IPS-NIHi11 (cell line): ENCODE measurements around the gene DNER.
"Not testable (repeated sequence)": the region's sequence is repeated elsewhere in the genome, so short reads cannot be mapped to it uniquely, and the experiment has no call there.

ENCODE experiments used
- DNase-seq: peaks from one replicate; pipeline ENCODE4 v3.0.0; 2012; ENCODE audit warnings: mixed read lengths, low spot score

The DNER gene

DNA sequence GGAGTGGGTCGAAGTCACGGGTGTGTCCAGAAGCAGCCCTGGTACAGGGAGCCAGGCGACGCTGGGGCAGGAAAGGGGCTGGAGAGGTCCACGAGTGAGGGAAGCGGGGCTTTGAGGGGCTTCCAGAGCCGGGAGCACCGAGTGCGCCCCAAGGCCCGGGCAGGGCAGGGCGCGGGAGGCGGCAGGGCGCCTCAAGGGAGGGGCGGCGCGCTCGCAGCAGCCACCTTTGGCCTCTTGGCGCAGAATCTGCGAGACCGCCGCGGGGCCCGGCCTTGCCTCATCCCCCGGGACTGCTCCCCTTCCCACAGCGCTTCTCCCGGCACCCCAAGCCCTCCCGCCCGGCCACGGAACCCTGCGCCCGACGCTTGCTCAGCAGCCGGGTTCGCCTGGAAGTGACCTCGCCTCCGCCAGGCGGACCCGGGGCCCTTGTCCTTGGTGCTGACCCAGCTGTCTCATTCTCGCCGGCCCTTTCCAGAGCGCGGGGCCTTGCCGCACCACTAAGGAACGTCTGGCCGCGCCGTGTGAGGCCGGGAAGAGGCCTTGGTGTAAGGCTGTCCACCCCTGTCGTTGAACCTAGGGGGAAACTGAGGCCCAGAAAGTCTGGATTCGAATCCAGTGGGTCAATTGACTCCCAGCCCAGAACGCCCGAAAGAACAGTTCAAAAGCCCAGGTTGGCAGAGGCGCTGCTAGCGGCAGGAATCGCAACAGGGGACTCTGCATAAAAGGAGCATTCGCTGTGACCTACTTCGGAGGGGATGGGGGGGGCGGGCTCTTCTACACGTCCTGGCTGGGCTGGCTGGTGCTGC is 584 bp upstream of the DNER start:
- DNase-seq: peak; percentile 86

DNA sequence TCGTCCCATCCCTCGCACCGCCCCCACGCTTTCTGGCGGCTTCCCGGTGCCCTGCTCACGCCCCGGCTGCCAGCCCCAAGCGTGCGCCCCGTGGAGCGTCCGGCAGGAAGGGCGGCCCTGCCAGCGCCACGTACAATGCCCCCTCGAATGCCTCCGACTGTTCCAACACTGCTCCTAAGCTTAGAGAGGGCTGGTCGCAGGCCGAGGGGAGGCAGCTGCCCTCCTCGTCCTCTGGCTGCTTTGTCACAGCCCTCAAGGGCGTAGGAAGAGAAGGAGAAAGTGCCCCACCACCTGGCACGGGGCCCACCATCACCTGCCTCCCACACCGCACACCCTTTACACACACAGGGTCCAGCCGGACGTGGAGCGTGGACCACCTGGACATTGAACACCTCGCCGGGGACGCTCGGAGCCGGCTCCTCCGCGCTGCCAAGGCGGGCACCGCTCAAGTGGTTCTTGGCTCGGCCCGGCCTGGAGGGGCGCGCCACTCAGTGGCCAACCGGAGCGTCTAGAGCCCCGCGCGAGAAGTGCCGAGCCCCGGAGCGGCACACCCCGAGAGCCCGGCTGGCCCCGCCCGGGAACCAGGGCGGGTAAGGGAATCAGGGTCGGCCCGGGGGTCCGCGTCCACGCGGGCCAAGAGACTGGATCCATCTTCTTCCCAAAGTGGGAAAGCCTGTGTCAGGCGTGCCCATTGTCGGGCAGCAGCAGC is 830 bp downstream of the DNER start:
- peak; percentile 73 for DNase-seq

DNA sequence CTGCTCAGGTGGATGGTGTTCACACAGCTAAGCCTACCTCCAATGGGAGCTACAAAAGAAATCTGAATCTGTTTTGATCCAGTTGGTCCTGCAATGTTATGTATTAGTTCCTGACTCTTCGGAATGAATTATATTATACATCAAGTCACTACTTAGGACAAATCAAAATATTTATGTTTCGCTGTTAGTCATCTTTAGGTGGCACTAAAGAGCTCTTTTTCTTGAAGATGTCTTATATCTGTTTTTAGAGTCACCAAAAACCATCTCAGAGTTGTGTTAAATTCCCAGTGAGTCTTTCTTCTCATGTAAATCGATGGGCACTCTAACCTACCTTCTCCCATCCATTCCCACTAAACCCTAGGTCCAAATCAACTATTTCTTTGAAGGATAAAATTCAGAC is 2.2 kb downstream of the DNER start:
- no peak for DNase-seq

DNA sequence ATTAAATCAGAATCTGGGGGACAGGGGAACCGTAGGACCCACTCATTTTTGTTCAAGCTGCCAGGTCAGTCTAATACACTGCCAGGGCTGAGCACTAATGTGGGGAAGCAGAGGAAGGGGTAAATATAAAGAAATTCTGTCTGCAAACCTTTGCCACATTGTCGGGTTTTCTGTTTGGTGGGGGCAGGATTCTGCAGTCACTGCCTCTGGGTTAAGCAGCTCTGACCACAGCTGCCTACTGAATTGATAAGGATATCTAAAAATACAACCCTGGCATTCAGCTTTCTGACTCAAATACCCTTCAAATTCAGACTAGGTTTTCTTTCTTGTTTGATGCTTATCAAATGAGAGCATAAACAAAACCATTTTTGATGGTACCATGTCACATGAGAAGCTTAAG is 6.0 kb downstream of the DNER start:
- no peak for DNase-seq

DNA sequence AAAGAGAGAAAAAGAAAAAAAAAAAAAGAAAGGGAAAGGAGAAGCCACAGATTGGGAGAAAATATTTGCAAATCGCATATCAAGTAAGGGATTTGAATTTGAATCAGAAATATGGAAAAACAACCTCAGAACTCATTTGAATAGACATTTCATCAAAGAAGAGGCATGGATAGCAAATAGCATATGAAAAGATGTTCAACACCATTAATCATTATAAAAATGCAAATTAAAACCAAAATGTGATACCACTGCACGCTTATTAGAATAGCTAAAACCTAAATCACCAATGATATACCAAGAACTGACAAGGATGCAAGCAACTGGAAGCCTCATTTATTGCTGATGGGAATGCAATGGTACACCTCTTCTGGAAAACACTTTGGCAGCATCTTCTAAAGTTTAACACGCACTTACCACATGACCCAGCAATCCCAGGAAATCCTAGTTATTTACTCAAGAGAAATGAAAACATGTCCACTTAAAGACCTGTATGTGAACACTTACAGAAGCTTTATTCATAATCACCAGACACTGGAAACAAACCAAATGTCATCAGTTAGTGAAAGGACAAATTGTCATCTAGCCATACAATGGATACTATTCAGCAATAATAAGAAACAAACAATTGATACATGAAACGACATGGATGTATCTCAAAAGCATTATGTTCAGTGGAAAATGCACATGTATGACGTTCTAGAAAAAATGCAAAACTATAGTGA is 10.3 kb downstream of the DNER start:
- no peak for DNase-seq

DNA sequence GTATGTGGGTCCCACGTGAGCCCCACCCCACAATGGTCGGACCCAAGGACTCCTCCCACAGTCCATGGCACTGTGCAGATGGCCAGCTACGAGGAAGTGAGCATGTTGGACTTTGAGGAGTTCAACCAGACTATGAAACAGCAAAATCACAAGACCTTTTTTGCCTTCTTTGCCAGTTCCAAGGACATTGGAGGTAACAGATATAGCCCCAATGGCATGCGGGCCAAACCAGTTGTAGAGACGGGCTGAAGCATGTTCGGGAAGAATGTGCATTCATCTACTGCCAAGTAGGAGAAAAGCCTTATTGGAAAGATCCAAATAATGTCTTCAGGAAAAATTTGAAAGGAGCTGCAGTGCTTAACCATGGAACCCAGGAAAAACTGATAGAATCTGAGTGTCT is 12.6 kb downstream of the DNER start:
- no peak for DNase-seq

DNA sequence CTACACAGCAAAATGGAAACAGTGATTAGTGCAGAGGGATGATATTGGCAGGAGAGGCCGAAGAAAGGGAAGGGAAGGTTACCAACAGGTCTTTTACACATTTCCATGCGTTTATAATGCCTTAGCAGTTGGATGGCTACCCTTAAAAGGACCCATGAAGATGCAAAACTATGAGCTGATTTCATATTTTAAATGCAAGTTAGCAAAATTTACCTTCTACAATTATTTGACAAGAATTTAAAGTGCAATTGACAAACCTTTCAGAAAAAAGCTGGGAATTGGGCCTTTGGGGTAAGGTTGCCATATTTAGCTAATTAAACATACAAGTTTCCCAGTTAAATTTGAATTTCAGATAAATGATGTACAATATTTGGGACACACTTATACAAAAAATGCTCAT is 13.3 kb downstream of the DNER start:
- DNase-seq: no peak

DNA sequence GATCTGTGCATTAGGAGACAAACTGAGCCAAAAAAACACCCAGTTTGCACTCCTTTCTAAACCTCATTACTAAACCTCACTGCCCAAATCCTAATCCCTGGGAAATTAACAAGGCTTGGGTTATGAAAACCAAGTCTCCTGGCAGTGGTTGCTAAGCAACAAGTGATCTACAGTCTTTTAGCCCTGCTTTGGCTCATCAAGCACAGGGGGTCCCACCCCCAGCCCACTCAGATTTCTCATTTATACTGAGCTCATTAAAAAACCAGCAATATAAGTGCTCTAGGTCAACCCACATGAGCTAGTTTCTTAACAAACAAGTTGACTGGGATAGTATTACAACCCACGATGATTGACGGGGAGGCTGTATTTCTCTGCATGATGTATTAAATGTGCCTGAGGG is 18.4 kb downstream of the DNER start:
- no peak for DNase-seq

DNA sequence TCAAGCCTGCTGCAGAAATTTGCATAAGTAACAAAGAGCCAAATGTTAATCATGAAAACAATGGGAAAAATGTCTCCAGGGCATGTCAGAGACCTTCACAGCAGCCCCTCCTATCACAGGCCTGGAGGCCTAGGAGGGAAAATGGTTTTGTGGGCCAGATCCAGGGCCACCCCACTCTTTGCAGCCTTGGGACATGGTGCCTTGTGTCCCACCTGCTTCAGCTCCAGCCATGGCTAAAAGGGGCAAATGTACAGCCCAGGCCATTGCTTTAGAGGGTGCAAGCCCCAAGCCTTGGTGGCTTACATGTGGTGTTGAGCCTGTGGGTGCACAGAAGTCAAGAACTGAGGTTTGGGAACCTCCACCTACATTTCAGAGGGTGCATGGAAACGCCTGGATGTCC is 20.5 kb downstream of the DNER start:
- DNase-seq: not testable (repeated sequence)

DNA sequence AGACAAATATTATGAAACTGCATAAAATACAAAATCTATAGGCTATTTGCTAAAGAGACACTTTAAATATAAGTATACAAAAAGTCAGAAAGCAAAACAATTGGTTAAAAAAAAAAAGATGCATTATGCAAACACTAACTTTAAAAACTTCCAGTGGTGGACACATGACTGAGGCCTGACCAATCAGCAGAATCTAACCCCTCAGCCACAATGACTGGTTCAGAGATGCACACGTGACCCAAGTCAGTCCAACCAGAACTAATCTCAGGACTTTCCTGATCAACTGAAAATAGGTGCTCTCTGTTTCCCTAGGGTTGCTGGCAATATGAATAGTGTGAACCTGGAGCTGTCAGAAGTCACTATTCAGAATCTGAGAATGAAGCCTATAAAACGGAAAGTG is 22.7 kb downstream of the DNER start:
- no peak for DNase-seq

DNA sequence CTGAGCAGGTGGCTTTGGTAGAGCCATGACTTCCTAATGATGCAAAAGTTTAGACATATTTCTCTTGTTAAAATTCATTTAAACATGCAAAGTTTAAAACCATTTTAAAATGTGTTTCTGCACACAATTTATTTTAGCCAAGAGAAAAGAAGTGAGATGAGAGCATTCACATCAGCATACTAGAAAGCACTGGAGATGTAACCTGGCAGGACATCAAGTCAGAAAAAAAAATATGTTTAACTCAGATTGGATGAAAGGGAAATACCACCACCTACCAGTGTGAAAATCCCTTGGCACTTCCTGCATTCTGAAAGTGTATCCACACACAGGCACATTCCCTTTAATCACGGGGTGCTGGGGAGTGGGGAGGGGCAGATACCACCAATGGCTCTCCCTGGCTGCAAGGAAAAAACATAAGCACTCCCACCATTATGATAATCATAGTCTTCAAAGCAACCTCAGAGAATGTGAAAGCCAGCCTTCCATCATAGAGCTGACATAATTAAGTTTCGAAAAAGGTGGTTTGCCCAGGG is 25.0 kb downstream of the DNER start:
- no peak for DNase-seq

DNA sequence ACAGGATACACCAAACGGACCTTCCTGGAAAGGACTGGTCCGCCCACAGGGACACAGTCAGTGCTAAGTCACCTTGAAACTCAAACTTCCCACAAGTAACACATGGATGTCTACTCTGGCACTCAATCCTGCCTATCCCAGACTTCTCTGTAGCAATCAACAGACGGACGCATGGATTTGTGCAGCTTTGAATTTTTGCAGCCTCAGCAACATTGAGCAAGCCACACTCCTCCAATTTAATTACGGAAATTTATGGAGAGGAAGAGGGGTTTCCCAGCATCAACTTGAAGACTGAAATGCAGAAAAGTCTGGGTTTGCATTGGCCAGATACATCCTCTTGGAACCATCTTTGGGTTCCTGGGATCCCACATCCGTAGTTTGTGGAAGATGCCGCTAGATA is 26.2 kb downstream of the DNER start:
- DNase-seq: no peak

DNA sequence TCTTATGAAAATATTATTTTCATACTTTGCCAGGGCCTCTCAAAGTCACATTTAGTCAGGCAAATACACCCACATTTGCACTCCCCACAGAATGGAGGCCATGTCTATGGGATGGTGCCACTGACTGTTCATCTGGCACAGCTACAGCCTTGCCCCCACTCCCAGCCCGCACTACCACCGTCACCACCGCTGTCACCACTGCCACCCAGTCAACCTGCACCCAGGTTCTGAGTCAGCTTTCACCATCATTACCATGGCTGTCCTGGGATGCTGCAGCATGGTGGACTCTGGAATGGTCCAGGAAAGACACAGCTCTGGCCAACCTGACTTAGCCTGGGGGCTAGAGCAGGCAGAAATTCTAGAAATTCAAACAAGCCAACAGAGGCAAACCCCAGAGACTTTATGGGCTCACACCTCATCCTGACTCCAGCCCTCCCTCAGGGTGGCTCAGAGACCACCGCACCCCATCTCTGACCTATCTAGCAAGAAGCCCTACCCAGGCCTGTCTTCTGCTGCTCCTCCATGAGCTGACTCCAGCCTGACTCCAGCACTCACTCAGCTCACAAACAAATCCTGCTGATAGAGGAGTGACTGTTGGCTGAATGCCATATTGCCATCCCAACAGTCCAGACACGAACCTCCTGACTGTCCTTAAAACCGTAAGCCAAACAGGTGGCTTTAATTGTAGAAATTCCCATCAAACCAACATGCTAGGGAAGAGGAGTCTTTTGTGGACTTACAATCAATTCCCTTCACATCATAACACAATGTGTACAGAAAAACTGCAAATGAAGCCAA is 28.0 kb downstream of the DNER start:
- DNase-seq: no peak

DNA sequence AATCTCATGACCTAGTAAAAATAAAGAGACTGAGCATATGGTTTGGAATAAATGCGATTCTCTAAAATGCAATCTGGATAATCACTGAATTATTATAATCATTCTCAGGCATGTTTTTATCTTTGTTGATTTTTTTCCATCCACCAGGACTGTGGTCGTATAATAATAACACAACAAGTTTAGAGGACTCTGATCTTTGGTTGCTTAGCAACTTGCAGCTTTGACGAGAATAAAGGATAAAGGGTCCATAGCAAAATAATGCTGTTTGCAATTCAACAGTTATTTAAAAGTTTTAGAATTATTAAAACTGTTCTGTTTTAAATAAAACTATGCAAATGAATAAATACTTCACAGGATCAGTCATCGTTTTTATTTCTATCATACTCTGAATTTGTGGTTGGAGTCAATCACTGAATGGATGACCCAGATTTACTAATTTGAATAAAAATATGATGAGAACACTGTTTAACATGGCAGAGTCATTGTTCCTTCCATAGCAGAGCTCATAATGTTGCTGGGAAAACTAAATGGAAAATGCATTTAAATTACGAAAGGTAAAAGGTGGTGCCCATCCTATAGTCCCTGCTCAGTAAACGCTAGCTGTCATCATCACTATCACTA is 29.3 kb downstream of the DNER start:
- no peak for DNase-seq

DNA sequence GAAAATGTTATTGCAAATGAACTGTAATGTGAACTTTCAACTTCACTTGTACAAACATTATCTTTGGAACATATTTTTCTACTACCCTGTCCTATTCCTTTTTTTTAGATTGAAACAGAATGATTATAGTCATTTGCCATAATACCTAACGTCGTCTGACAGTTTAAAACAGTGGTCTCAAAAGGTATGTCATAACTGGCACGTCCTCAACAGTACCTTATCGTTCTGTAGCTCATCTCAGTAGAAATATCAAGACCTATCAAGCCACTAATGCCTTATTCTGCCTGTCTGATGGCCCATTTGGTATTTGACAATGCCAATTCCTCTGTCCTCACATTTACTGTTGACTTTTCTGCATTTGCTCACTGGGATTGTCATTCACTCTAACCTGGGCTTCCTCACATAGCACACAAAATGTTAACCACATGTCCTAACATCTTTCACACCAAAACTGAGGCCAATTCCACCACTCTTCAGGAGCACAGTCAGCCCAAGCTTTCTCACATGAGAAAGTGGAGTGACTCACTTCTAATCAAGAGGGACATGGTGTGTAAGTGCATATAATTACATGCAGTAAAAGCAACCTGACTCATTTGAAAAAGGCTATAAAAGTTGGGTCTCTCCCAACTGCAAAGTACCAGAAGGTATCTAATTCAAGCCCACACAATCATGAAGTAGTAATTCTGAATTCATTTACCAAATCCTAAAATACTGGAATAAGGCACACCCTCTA is 34.8 kb downstream of the DNER start:
- no peak for DNase-seq

DNA sequence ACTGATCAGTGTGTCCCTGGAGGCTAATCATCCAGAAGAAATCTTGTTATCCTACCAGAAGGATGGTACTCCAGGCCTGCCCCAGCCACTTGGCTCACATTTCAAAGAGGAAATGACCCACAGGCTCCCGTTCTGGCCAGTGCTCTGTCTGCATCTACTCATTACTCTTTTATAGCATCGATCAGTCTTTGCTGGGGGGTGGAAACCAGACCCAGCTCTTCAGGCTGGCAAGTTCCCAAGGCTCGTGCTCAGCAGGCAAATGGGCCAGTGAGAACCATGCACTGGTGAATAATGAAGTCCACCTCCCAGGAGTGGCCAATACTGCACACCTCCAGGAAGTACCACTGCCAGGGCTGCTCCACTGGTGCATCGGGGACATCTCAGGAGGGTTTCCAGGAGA is 38.8 kb downstream of the DNER start:
- DNase-seq: no peak

DNA sequence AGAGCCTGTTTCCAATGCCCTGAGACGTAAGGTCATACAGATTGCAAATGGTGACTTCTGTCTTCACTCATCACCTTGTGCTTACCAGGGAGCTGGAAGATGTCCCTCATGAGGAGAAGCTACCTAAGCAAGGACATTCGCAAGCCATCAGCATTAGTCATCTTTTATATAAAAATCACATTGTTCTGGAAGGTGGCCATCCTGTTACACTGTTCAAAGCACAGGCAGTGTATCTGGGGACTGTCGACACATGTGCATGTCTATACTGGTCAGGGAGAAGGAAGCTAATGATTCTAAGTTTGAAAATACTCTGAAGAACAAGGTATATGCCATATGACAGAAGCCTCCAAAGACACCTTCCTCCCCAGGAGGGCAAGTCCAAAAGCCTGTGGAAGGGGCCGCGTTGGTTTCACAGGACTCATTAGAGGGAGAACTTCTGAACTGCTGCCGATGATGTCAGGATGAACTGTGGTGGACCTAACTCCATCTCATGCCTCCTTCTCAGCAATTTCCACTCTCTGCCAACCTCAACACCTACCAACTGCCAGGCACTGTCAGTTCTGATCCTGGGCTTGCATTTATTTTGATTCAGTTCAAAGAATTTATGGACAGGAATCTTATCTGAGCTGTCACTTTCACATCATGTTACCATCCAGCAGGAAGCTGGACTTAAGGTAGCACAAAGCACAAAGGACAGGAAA is 39.4 kb downstream of the DNER start:
- no peak for DNase-seq

DNA sequence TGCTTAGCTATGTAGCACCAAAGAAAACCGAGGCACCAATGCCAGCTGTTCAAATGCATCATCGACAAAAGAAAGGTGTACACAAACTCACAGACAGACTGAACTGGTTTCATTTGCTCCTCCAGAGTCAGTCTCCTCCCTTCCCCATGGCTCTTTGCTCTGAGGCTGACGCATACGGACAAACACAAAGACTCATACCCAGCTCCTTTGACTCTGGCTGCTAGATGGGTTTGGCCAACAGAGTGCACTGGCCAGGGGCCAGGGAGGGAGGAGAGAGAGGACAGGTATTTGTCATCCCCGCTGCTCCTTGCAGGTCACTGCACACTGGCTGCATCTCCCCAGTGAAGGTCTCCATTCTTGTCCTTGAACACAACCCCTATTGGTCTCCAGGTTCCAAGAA is 40.7 kb downstream of the DNER start:
- no peak for DNase-seq

DNA sequence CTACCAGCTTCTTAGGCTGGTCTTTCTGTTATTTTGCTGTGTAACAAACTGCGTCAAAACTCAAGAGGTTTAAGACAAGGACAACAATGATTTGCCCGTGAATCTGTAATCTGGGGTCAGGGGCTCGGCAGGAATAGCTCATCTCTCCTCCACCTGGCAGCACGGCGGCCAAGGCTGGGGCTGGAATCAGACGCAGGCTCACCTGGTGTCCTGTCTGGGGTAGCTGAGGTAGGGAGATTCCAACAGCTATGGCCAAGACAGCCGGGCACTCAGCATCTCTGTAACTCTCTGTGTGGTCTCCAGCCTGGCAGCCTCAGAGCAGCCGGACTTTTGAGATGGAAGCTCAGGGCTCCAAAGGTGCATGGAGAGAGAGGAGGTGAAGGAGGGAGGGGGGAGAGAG is 42.3 kb downstream of the DNER start:
- DNase-seq: no peak

DNA sequence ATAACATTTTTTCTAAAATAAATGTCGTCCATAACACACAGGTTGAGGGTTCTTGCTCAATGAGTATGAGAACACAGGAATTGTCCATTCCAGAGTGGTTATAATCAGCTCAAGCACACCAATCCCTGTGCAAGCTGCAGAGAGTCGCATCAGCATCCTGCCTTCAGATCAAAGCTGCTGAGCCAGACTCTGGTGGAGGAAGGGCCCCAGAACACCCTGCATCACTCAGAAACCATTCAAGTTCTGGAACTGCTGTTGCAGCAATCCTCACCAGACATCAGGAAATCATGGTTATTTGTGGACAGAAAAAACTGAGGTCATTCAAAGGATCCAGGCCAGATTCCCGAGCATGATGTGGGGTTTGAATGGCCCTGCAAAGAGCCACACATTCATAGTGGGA is 44.5 kb downstream of the DNER start:
- DNase-seq: no peak
